Measurements from ENCODE around the gene STK11IP.

Gene STK11IP

GRCh38 chr2:219634171-219634940 lies 36.7 kb downstream of the STK11IP start:
- no peak for DNase-seq (ENCODE audit: low read depth)

GRCh38 chr2:219634951-219635751 lies 37.5 kb downstream of the STK11IP start:
- DNase-seq (ENCODE audit: low read depth), result no peak

- no peak for DNase-seq (ENCODE audit: low read depth)
These were observed 38.7 kb downstream of the STK11IP start for GRCh38 chr2:219636144-219636915.

- DNase-seq (ENCODE audit: low read depth), result no peak
These were observed 39.5 kb downstream of the STK11IP start for GRCh38 chr2:219636941-219637841.

- DNase-seq (ENCODE audit: low read depth), result no peak
These were observed 40.2 kb downstream of the STK11IP start for GRCh38 chr2:219637842-219638185.

GRCh38 chr2:219638217-219638947 lies 40.7 kb downstream of the STK11IP start:
- DNase-seq (ENCODE audit: low read depth), result no peak

GRCh38 chr2:219638948-219639755 lies 41.5 kb downstream of the STK11IP start:
- DNase-seq (ENCODE audit: low read depth), result no peak

- no peak for DNase-seq (ENCODE audit: low read depth)
These were observed 43.9 kb downstream of the STK11IP start for GRCh38 chr2:219641390-219642068.

GRCh38 chr2:219642069-219642454 lies 44.4 kb downstream of the STK11IP start:
- no peak for DNase-seq (ENCODE audit: low read depth)

- peak; percentile 74 for DNase-seq (ENCODE audit: low read depth)
These were observed 44.9 kb downstream of the STK11IP start for GRCh38 chr2:219642465-219643083.

- DNase-seq (ENCODE audit: low read depth), result no peak
These were observed 45.4 kb downstream of the STK11IP start for GRCh38 chr2:219643084-219643473.

GRCh38 chr2:219643788-219644398 lies 46.2 kb downstream of the STK11IP start:
- no peak for DNase-seq (ENCODE audit: low read depth)

- no peak for DNase-seq (ENCODE audit: low read depth)
These were observed 47.3 kb downstream of the STK11IP start for GRCh38 chr2:219644801-219645480.

- no peak for DNase-seq (ENCODE audit: low read depth)
These were observed 48.2 kb downstream of the STK11IP start for GRCh38 chr2:219645631-219646527.

- DNase-seq (ENCODE audit: low read depth), result no peak
These were observed 50.5 kb downstream of the STK11IP start for GRCh38 chr2:219648176-219648575.

- no peak for DNase-seq (ENCODE audit: low read depth)
These were observed 51.3 kb downstream of the STK11IP start for GRCh38 chr2:219648963-219649362.

All from activated T-helper 1 cell treated with Interleukin-2 at 50 U/mL for 16 hours (primary cell).